ENCODE results near the gene SYPL1. TPM values are rescaled to one million over a fixed set of nuclear protein-coding genes. Genes with fewer than 3 reads are reported as not detected.

SYPL1 gene
- total RNA-seq, 6 donors from 2014 or later: 24.1 to 100.0 (median 71.7) TPM

DNA sequence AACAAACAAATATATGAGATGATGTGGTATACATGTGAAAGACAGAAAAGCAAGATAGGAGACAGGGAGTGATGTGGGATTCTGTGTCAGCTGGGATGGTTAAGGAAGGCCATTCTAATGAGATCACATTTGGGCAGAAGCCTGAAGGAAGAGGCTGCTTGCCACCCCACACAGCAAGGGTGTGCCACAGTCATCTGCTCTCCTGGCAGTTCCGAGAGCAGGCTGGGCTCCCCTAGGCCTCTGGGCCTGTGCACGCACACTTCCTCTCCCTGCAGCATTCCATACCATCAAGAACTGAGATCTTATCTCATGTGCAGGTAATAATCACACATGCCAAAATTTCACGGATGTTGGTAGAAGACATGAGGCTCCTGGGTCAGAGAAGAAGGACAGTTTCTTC, 43.1 kb downstream of the SYPL1 start:
- Histone ChIP-seq H3K36me3 (no peaks in the 10 kb centered on the region), H3K27ac (no peak overlapping the region), H3K4me3 (no peak overlapping the region), H3K27me3 (no peaks in the 10 kb centered on the region), H3K4me1 (peaks cover 49 to 58% (median 53%) of the 10 kb centered on the region in 4 donors), H3K9me3 (no peaks in the 10 kb centered on the region)
- DNase-seq: no peak
- WGBS, 2 donors: 74 to 84% methylated on average over 3 of the region's 3 CpGs
- TF ChIP-seq EP300 (IDR thresholded peaks at IDR 0.05) (no peak), POLR2A (IDR thresholded peaks at IDR 0.05) (no peak), POLR2AphosphoS5 (IDR thresholded peaks at IDR 0.05) (no peak)
- TF ChIP-seq, protein P1, sequence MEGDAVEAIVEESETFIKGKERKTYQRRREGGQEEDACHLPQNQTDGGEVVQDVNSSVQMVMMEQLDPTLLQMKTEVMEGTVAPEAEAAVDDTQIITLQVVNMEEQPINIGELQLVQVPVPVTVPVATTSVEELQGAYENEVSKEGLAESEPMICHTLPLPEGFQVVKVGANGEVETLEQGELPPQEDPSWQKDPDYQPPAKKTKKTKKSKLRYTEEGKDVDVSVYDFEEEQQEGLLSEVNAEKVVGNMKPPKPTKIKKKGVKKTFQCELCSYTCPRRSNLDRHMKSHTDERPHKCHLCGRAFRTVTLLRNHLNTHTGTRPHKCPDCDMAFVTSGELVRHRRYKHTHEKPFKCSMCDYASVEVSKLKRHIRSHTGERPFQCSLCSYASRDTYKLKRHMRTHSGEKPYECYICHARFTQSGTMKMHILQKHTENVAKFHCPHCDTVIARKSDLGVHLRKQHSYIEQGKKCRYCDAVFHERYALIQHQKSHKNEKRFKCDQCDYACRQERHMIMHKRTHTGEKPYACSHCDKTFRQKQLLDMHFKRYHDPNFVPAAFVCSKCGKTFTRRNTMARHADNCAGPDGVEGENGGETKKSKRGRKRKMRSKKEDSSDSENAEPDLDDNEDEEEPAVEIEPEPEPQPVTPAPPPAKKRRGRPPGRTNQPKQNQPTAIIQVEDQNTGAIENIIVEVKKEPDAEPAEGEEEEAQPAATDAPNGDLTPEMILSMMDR (IDR thresholded peaks at IDR 0.05): no peak
- no peak for ATAC-seq (ENCODE audit: low FRiP score in 2 of 2)

DNA sequence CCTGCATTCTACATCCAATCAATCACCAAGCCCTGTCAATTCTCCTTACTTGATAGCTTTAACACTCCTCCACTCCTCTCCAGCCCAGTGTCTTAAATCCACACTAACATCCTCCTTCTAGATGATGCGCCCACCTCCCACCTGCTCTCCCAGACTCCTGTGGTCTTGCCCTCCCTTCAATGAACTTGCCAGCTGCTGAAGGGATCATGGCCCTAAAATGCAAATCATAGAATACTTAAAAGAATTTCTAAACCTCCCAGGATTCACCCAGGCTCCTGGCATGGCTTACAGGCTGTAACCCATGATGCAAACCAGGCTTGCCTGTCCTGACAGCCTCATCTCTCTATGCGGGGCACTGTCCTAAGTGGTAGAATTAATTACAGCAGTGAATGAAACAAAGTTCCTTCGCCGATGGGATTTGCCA, 43.6 kb downstream of the SYPL1 start:
- TF ChIP-seq EP300 (IDR thresholded peaks at IDR 0.05): no peak
- TF ChIP-seq POLR2A (IDR thresholded peaks at IDR 0.05): no peak
- no peak for TF ChIP-seq POLR2AphosphoS5 (IDR thresholded peaks at IDR 0.05)
- TF ChIP-seq, protein P1 (IDR thresholded peaks at IDR 0.05): no peak
- H3K27me3 ChIP-seq: no peaks in the 10 kb centered on the region
- H3K36me3 ChIP-seq: no peaks in the 10 kb centered on the region
- no peak overlapping the region for H3K4me3 ChIP-seq
- DNase-seq (no peak), ATAC-seq (ENCODE audit: low FRiP score in 2 of 2) (no peak)
- no peaks in the 10 kb centered on the region for H3K9me3 ChIP-seq
- peaks cover 50 to 54% (median 53%) of the 10 kb centered on the region in 4 donors for H3K4me1 ChIP-seq
- WGBS, 2 donors: 84 to 91% methylated on average over 4 of the region's 4 CpGs
- no peak overlapping the region for H3K27ac ChIP-seq

DNA sequence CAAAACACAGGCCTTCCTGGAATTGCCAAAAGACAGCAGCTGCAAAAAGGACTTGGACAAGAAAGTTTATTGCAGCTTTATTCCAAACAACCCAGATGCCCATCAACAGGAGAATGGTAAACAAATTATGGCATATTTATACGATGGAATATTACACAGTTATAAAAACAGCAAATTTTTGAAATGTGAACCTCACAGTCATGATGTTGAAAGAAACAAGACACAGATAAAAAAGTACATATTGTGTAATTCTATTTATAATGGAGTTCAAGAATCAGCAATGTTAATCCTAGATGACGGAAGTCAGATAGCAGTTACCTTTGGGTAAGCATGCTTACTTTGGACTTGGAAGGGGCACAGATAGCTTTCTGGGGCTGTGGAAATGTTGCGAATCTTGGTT, 44.4 kb downstream of the SYPL1 start:
- Histone ChIP-seq H3K4me3 (no peak overlapping the region), H3K9me3 (no peaks in the 10 kb centered on the region), H3K27ac (no peak overlapping the region), H3K4me1 (peaks cover 43 to 47% (median 46%) of the 10 kb centered on the region in 4 donors), H3K27me3 (no peaks in the 10 kb centered on the region), H3K36me3 (no peaks in the 10 kb centered on the region)
- DNase-seq: no peak
- TF ChIP-seq POLR2A (IDR thresholded peaks at IDR 0.05): no peak
- TF ChIP-seq, protein P1 (IDR thresholded peaks at IDR 0.05): no peak
- TF ChIP-seq EP300 (IDR thresholded peaks at IDR 0.05): no peak
- TF ChIP-seq POLR2AphosphoS5 (IDR thresholded peaks at IDR 0.05): no peak
- no peak for ATAC-seq (ENCODE audit: low FRiP score in 2 of 2)
- WGBS, 2 donors: 77 to 90% methylated on average over 3 of the region's 3 CpGs

DNA sequence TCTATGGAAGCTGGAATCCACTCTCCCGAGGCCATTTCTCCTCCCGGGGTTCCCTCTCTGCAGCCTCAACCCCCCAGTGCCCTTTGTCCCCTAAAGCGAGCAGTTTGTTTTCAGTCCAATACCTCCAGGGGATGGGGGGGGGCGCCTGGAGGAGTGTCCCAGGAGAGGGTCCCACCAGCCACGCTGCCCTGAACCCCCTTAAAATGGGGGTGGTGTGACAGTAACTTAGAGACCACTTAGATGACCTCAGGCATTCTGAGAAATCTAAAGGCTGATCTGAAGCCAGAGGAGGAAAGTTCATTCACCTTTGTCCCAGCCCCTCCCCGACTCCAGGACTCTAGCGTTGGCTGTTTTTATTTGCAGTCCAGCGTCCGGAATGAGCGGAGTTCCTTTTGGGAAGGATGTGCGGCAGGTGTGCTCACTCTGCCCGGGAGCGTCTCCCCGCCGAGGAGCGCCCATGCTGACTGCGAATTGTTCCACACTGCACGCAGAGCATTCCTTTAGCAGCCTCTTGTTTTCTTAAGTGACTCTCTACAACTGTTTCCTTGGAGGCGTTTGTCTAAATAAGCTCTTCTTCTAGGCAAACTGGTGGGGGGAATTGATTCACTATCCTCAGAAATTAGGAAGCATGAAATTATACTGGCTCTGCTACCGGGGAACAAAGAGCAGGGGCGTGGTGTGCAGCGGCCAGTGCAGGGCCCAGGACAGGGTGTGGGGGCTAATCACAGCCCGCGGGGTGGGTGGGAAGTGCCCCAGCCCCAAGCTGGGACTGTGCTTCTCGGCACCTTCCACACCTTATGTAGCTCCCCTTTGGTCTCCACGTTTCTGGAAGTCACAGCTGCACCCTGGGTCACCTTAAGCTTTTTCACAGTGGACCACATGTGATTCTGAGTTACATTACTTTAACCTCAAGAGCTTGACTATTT, 46.3 kb downstream of the SYPL1 start:
- 45 to 52% methylated on average over 25 to 26 of the region's 26 CpGs for WGBS, 2 donors
- Histone ChIP-seq H3K4me3 (peak overlapping the region in 3 of 4 donors; percentile 9 to 36 (median 25)), H3K27ac (peak overlapping the region; percentile 38 to 63 (median 58)), H3K9me3 (no peaks in the 10 kb centered on the region), H3K27me3 (no peaks in the 10 kb centered on the region), H3K4me1 (peaks cover 26 to 28% (median 27%) of the 10 kb centered on the region in 4 donors), H3K36me3 (no peaks in the 10 kb centered on the region)
- DNase-seq (peak in 1 of 2 donors; percentile 71), ATAC-seq (ENCODE audit: low FRiP score in 2 of 2) (peak in 1 of 2 donors; percentile 43)
- no peak for TF ChIP-seq POLR2AphosphoS5 (IDR thresholded peaks at IDR 0.05)
- TF ChIP-seq POLR2A (IDR thresholded peaks at IDR 0.05): no peak
- TF ChIP-seq EP300 (IDR thresholded peaks at IDR 0.05): no peak
- TF ChIP-seq, protein P1 (IDR thresholded peaks at IDR 0.05): no peak

Measured in upper lobe of left lung (tissue), 6 donors.